CD4-positive, alpha-beta memory T cell (primary cell): Measurements from ENCODE around the gene STKLD1. TPM values are rescaled to one million over a fixed set of nuclear protein-coding genes. Genes with fewer than 3 reads are reported as not detected.

Experiments used
- CTCF ChIA-PET: fragments of 350-600 bp; sonication (Branson Sonifier 250); formaldehyde crosslinking; loops from one replicate; lab custom pipeline; 2021; ENCODE audit warnings: inconsistent platforms; ENCODE audit not compliant: partially characterized antibody; lab: Charles Lee
- POLR2A ChIA-PET: fragments of 350-600 bp; sonication (Branson Sonifier 250); formaldehyde crosslinking; loops from one replicate; lab custom pipeline; 2021; ENCODE audit not compliant: partially characterized antibody; lab: Charles Lee
- DNase-seq, 5 donors: peaks; one replicate each; pipeline versions ENCODE4 v3.0.0 to v3.0.0-alpha.2; 2020 to 2022; ENCODE audit warnings: mixed read lengths in 1 of 5
- H3K27ac ChIP-seq: one replicate; pipeline ENCODE4 v1.7.0; 2013; ENCODE audit warnings: low read depth, low read length
- H3K27me3 ChIP-seq: 2 replicates; pipeline ENCODE4 v1.7.0; 2013; ENCODE audit warnings: mild to moderate bottlenecking, low read length, moderate library complexity; ENCODE audit not compliant: insufficient read depth
- H3K36me3 ChIP-seq: 2 replicates; pipeline ENCODE4 v1.7.0; 2013; ENCODE audit warnings: mild to moderate bottlenecking, low read length, moderate library complexity; ENCODE audit not compliant: insufficient read depth
- H3K4me1 ChIP-seq: 2 replicates; pipeline ENCODE4 v1.7.0; 2013; ENCODE audit warnings: mild to moderate bottlenecking, low read length, moderate library complexity; ENCODE audit not compliant: insufficient read depth
- H3K4me3 ChIP-seq, 2 donors: one replicate each; pipeline ENCODE4 v1.7.0; 2013; ENCODE audit warnings: low read length in 2 of 2, mild to moderate bottlenecking in 1 of 2
- H3K9me3 ChIP-seq, 2 donors: one replicate each; pipeline ENCODE4 v1.7.0; 2013; ENCODE audit warnings: low read length in 2 of 2, control low read depth in 1 of 2; ENCODE audit not compliant: control insufficient read depth in 1 of 2
- H3K27ac Mint-ChIP-seq, 7 donors: one replicate each; pipeline ENCODE4 v1.8.0; 2020 to 2021; ENCODE audit warnings: mixed read lengths in 7 of 7, mild to moderate bottlenecking in 6 of 7, inconsistent platforms in 3 of 7, moderate library complexity in 3 of 7
- H3K27me3 Mint-ChIP-seq, 2 donors: one replicate each; pipeline ENCODE4 v1.8.0; 2020 to 2021; ENCODE audit warnings: mixed read lengths in 2 of 2
- H3K36me3 Mint-ChIP-seq, 2 donors: one replicate each; pipeline ENCODE4 v1.8.0; 2020 to 2021; ENCODE audit warnings: mixed read lengths in 2 of 2, inconsistent platforms in 1 of 2, mild to moderate bottlenecking in 1 of 2
- H3K4me1 Mint-ChIP-seq, 4 donors: one replicate each; pipeline ENCODE4 v1.8.0; 2020 to 2021; ENCODE audit warnings: mixed read lengths in 4 of 4, mild to moderate bottlenecking in 1 of 4
- H3K4me3 Mint-ChIP-seq, 8 donors: one replicate each; pipeline ENCODE4 v1.8.0; 2020 to 2021; ENCODE audit warnings: mixed read lengths in 8 of 8, mild to moderate bottlenecking in 7 of 8, moderate library complexity in 6 of 8, inconsistent platforms in 3 of 8
- H3K9me3 Mint-ChIP-seq, 8 donors: one replicate each; pipeline ENCODE4 v1.8.0; 2020 to 2021; ENCODE audit warnings: mixed read lengths in 8 of 8, mild to moderate bottlenecking in 5 of 8, inconsistent platforms in 3 of 8, moderate library complexity in 1 of 8
- intact Hi-C: fragments of 100-400 bp; cut with micrococcal nuclease; formaldehyde crosslinking; loops from one replicate; pipeline ENCODE4 v1.15.1; 2023
- polyA plus RNA-seq, 2 donors: library from polyadenylated mRNA; unstranded; fragments of 300-500 nt; fragmentation: Illumina TruSeq; gene quantifications; one replicate each; pipeline ENCODE4 v1.2.3, GENCODE V29; 2021
- total RNA-seq, 2 experiments: library from RNA; stranded (reverse); gene quantifications; one replicate each; pipeline ENCODE4 v1.2.3, GENCODE V29; 2021

The STKLD1 gene
- total and polyA plus RNA-seq, 4 experiments from 2014 or later, result 1.4 to 2.1 (median 1.5) TPM; not detected in 1

GRCh38 chr9:133367221-133367620 lies 8.9 kb upstream of the STKLD1 start:
- Histone ChIP-seq H3K4me1 (peaks cover 59% of the 10 kb centered on the region), H3K27me3 (no peaks in the 10 kb centered on the region), H3K9me3 (no peaks in the 10 kb centered on the region), H3K36me3 (peaks cover 67% of the 10 kb centered on the region), H3K27ac (no peak overlapping the region), H3K4me3 (no peak overlapping the region)
- Mint-ChIP-seq H3K36me3 (peaks cover 28 to 64% of the 10 kb centered on the region in 2 donors), H3K27ac (peak overlapping the region in 3 of 7 donors; percentile 42 to 82 (median 42)), H3K4me1 (peaks cover 42 to 66% (median 44%) of the 10 kb centered on the region in 4 donors), H3K27me3 (no peaks in the 10 kb centered on the region), H3K4me3 (peak overlapping the region in 2 of 8 donors; percentile 8 to 37), H3K9me3 (no peaks in the 10 kb centered on the region)
- POLR2A ChIA-PET, result interaction anchor here (1.3 to 18.7 kb wide), 2 partner anchors 9 to 15 kb away, joined by 3 to 437 read pairs; partner anchors contain the start of genes MED22, RPL7A, STKLD1 and SURF1
- CTCF ChIA-PET, result interaction anchor here (0.9 to 2.9 kb wide), 3 partner anchors 10 to 181 kb away, joined by 5 to 12 read pairs (median 7); no protein-coding TSS in a partner anchor
- no peak for DNase-seq
- intact Hi-C loops, result no loop called here

GRCh38 chr9:133367778-133368177 lies 8.4 kb upstream of the STKLD1 start:
- Mint-ChIP-seq H3K27me3 (no peaks in the 10 kb centered on the region), H3K9me3 (no peaks in the 10 kb centered on the region), H3K4me1 (peaks cover 46 to 72% (median 49%) of the 10 kb centered on the region in 4 donors), H3K4me3 (no peak overlapping the region), H3K27ac (peak overlapping the region in 3 of 7 donors; percentile 29 to 82 (median 42)), H3K36me3 (peaks cover 28 to 63% of the 10 kb centered on the region in 2 donors)
- peak in 1 of 5 donors; percentile 1 for DNase-seq
- ChIA-PET CTCF (interaction anchor here (2.5 to 2.9 kb wide), 2 partner anchors 17 to 181 kb away, joined by 7 to 12 read pairs; no protein-coding TSS in a partner anchor), POLR2A (interaction anchor here (18.7 kb wide), 1 partner anchor 15 kb away, joined by 437 read pairs; the partner anchor contains the start of genes MED22, RPL7A, SURF1 and SURF2)
- H3K27ac ChIP-seq, result peak overlapping the region; percentile 13
- no peak overlapping the region for H3K4me3 ChIP-seq
- no peaks in the 10 kb centered on the region for H3K9me3 ChIP-seq
- H3K36me3 ChIP-seq, result peaks cover 62% of the 10 kb centered on the region
- H3K27me3 ChIP-seq, result no peaks in the 10 kb centered on the region
- intact Hi-C loops, result no loop called here
- peaks cover 65% of the 10 kb centered on the region for H3K4me1 ChIP-seq

GRCh38 chr9:133368249-133368881 lies 7.8 kb upstream of the STKLD1 start:
- peak overlapping the region; percentile 53 to 88 (median 67) for H3K4me3 Mint-ChIP-seq
- H3K36me3 Mint-ChIP-seq, result peaks cover 24 to 58% of the 10 kb centered on the region in 2 donors
- H3K27ac ChIP-seq, result peak overlapping the region; percentile 85
- POLR2A ChIA-PET, result interaction anchor here (18.7 kb wide), 1 partner anchor 16 kb away, joined by 437 read pairs; the partner anchor contains the start of genes MED22, RPL7A, SURF1 and SURF2
- no peaks in the 10 kb centered on the region for H3K27me3 ChIP-seq
- intact Hi-C loops, result no loop called here
- peaks cover 49 to 78% (median 51%) of the 10 kb centered on the region in 4 donors for H3K4me1 Mint-ChIP-seq
- H3K9me3 ChIP-seq, result no peaks in the 10 kb centered on the region
- CTCF ChIA-PET, result interaction anchor here (2.5 kb wide), 1 partner anchor 182 kb away, joined by 12 read pairs; no protein-coding TSS in a partner anchor
- H3K9me3 Mint-ChIP-seq, result no peaks in the 10 kb centered on the region
- H3K36me3 ChIP-seq, result peaks cover 60% of the 10 kb centered on the region
- peak overlapping the region; percentile 81 to 99 (median 96) for H3K27ac Mint-ChIP-seq
- peak in 1 of 5 donors; percentile 13 for DNase-seq
- no peaks in the 10 kb centered on the region for H3K27me3 Mint-ChIP-seq
- no peak overlapping the region for H3K4me3 ChIP-seq
- peaks cover 70% of the 10 kb centered on the region for H3K4me1 ChIP-seq

GRCh38 chr9:133369422-133369821 lies 6.7 kb upstream of the STKLD1 start:
- Mint-ChIP-seq H3K4me3 (peak overlapping the region; percentile 65 to 88 (median 81)), H3K36me3 (peaks cover 20 to 51% of the 10 kb centered on the region in 2 donors), H3K27ac (peak overlapping the region; percentile 82 to 99 (median 96)), H3K4me1 (peaks cover 51 to 80% (median 58%) of the 10 kb centered on the region in 4 donors), H3K27me3 (no peaks in the 10 kb centered on the region), H3K9me3 (no peaks in the 10 kb centered on the region)
- no peaks in the 10 kb centered on the region for H3K27me3 ChIP-seq
- intact Hi-C loops, result no loop called here
- peaks cover 50% of the 10 kb centered on the region for H3K36me3 ChIP-seq
- peaks cover 80% of the 10 kb centered on the region for H3K4me1 ChIP-seq
- peak overlapping the region; percentile 85 for H3K27ac ChIP-seq
- ChIA-PET CTCF (interaction anchor here (1.0 to 3.6 kb wide), 4 partner anchors 10 to 21 kb away, joined by 3 to 20 read pairs (median 12); partner anchors contain the start of genes MED22 and RPL7A), POLR2A (interaction anchor here (18.7 kb wide), 1 partner anchor 17 kb away, joined by 437 read pairs; the partner anchor contains the start of genes MED22, RPL7A, SURF1 and SURF2)
- peak overlapping the region in 1 of 2 donors; percentile 41 for H3K4me3 ChIP-seq
- no peaks in the 10 kb centered on the region for H3K9me3 ChIP-seq
- peak in 1 of 5 donors; percentile 35 for DNase-seq

- Mint-ChIP-seq H3K9me3 (no peaks in the 10 kb centered on the region), H3K27ac (peak overlapping the region; percentile 82 to 99 (median 96)), H3K4me1 (peaks cover 55 to 85% (median 63%) of the 10 kb centered on the region in 4 donors), H3K4me3 (peak overlapping the region; percentile 65 to 88 (median 81)), H3K27me3 (no peaks in the 10 kb centered on the region), H3K36me3 (peaks cover 18 to 52% of the 10 kb centered on the region in 2 donors)
- no peaks in the 10 kb centered on the region for H3K9me3 ChIP-seq
- POLR2A ChIA-PET, result interaction anchor here (1.1 to 18.7 kb wide), 4 partner anchors 18 to 89 kb away, joined by 4 to 437 read pairs (median 6); partner anchors contain the start of genes CACFD1, MED22, REXO4 and RPL7A
- intact Hi-C loops, result no loop called here
- DNase-seq, result peak in 1 of 5 donors; percentile 39
- CTCF ChIA-PET, result interaction anchor here (1.6 to 5.2 kb wide), 4 partner anchors 10 to 183 kb away, joined by 9 to 52 read pairs (median 18); partner anchors contain the start of genes MED22 and RPL7A
- H3K27ac ChIP-seq, result peak overlapping the region; percentile 85
- peaks cover 82% of the 10 kb centered on the region for H3K4me1 ChIP-seq
- H3K4me3 ChIP-seq, result peak overlapping the region; percentile 41 to 43
- peaks cover 47% of the 10 kb centered on the region for H3K36me3 ChIP-seq
- H3K27me3 ChIP-seq, result no peaks in the 10 kb centered on the region
These were observed 6.2 kb upstream of the STKLD1 start for GRCh38 chr9:133369933-133370332.

GRCh38 chr9:133370685-133371084 lies 5.5 kb upstream of the STKLD1 start:
- Histone ChIP-seq H3K9me3 (no peaks in the 10 kb centered on the region), H3K27me3 (no peaks in the 10 kb centered on the region), H3K4me1 (peaks cover 85% of the 10 kb centered on the region), H3K27ac (peak overlapping the region; percentile 85), H3K4me3 (peak overlapping the region; percentile 41 to 43), H3K36me3 (peaks cover 39% of the 10 kb centered on the region)
- ChIA-PET CTCF (interaction anchor here (0.6 to 5.5 kb wide), 16 partner anchors 11 to 349 kb away, joined by 3 to 52 read pairs (median 6); partner anchors contain the start of genes MED22, RPL7A, SURF1 and SURF2), POLR2A (interaction anchor here (0.6 to 18.7 kb wide), 12 partner anchors 8 to 340 kb away, joined by 3 to 437 read pairs (median 5); partner anchors contain the start of genes CACFD1, GTF3C5, MED22 and REXO4)
- H3K36me3 Mint-ChIP-seq, result peaks cover 13 to 46% of the 10 kb centered on the region in 2 donors
- peaks cover 57 to 87% (median 65%) of the 10 kb centered on the region in 4 donors for H3K4me1 Mint-ChIP-seq
- no peaks in the 10 kb centered on the region for H3K9me3 Mint-ChIP-seq
- intact Hi-C loops, result loop anchor here (1.0 kb wide), 3 partner anchors 14 to 185 kb away; partner anchors contain the start of genes MED22, RPL7A, SURF1 and SURF2
- peak overlapping the region; percentile 82 to 99 (median 96) for H3K27ac Mint-ChIP-seq
- no peaks in the 10 kb centered on the region for H3K27me3 Mint-ChIP-seq
- peak; percentile 58 to 86 (median 67) for DNase-seq
- H3K4me3 Mint-ChIP-seq, result peak overlapping the region; percentile 65 to 88 (median 81)
